Activated naive CD4-positive, alpha-beta T cell treated with Interleukin-2 at 50 U/mL for 16 hours (primary cell): Measurements from ENCODE around the gene TRAF3IP3.

Experiments used
- DNase-seq: peaks from one replicate; pipeline ENCODE4 v3.0.0-alpha.2; 2020

TRAF3IP3 gene

GRCh38 chr1:209755926-209756614, at the start of gene TRAF3IP3:
TRAF3IP3 (plus strand) TSS chr1:209756053; CDS start chr1:209760040, 3,987 bp downstream.
- DNase-seq = peak; percentile 78

GRCh38 chr1:209706622-209707021, 49.2 kb upstream of the TRAF3IP3 start:
- no peak for DNase-seq

- DNase-seq = no peak
Observed at GRCh38 chr1:209707308-209707707, 48.5 kb upstream of the TRAF3IP3 start.

GRCh38 chr1:209708297-209708696, 47.6 kb upstream of the TRAF3IP3 start:
- no peak for DNase-seq

- peak; percentile 33 for DNase-seq
Observed at GRCh38 chr1:209710093-209710492, 45.8 kb upstream of the TRAF3IP3 start.

- no peak for DNase-seq
Observed at GRCh38 chr1:209710847-209711246, 45.0 kb upstream of the TRAF3IP3 start.

- no peak for DNase-seq
Observed at GRCh38 chr1:209714338-209714737, 41.5 kb upstream of the TRAF3IP3 start.

- DNase-seq = no peak
Observed at GRCh38 chr1:209715314-209715713, 40.5 kb upstream of the TRAF3IP3 start.

GRCh38 chr1:209717818-209718217, 38.0 kb upstream of the TRAF3IP3 start:
- DNase-seq = no peak

- DNase-seq = no peak
Observed at GRCh38 chr1:209720326-209720725, 35.5 kb upstream of the TRAF3IP3 start.

- DNase-seq = no peak
Observed at GRCh38 chr1:209720826-209721225, 35.0 kb upstream of the TRAF3IP3 start.

GRCh38 chr1:209721323-209721722, 34.5 kb upstream of the TRAF3IP3 start:
- DNase-seq = no peak

- no peak for DNase-seq
Observed at GRCh38 chr1:209723265-209723664, 32.6 kb upstream of the TRAF3IP3 start.

- peak; percentile 42 for DNase-seq
Observed at GRCh38 chr1:209723756-209724693, 31.8 kb upstream of the TRAF3IP3 start.

- no peak for DNase-seq
Observed at GRCh38 chr1:209727286-209727685, 28.6 kb upstream of the TRAF3IP3 start.

GRCh38 chr1:209727785-209728184, 28.1 kb upstream of the TRAF3IP3 start:
- DNase-seq = no peak

- DNase-seq = no peak
Observed at GRCh38 chr1:209728466-209728865, 27.4 kb upstream of the TRAF3IP3 start.

- no peak for DNase-seq
Observed at GRCh38 chr1:209729436-209729835, 26.4 kb upstream of the TRAF3IP3 start.

- no peak for DNase-seq
Observed at GRCh38 chr1:209732725-209733124, 23.1 kb upstream of the TRAF3IP3 start.

GRCh38 chr1:209733409-209734192, 22.3 kb upstream of the TRAF3IP3 start:
- no peak for DNase-seq

GRCh38 chr1:209736490-209737117, 19.2 kb upstream of the TRAF3IP3 start:
- no peak for DNase-seq

GRCh38 chr1:209737118-209737505, 18.7 kb upstream of the TRAF3IP3 start:
- no peak for DNase-seq

- no peak for DNase-seq
Observed at GRCh38 chr1:209738270-209738669, 17.6 kb upstream of the TRAF3IP3 start.
